IMR-90 (cell line): ENCODE data around the gene GPR107. TPM values are rescaled to one million over a fixed set of nuclear protein-coding genes. Genes with fewer than 3 reads are reported as not detected.

Source experiments
- ATAC-seq: fragments of 200-7000 bp; cut with Tn5 transposase; 2 replicates; pipeline ENCODE4 v1.9.1; 2020; ENCODE audit warnings: low read depth, mild to moderate bottlenecking, moderate library complexity
- BruUV-seq: library from RNA; stranded (reverse); fragments of 400-500 nt; replicated peaks from 2 replicates; lab custom pipeline; 2021; lab: Mats Ljungman, UMichigan
- CTCF ChIA-PET: fragments of 300-600 bp; formaldehyde crosslinking; extraction: SDS; loops from one replicate; lab custom pipeline; 2021; ENCODE audit warnings: antibody characterized with exemption; lab: Yijun Ruan, JAX
- POLR2A ChIA-PET: fragments of 300-600 bp; sonication (Branson Sonifier 250); formaldehyde crosslinking; loops from one replicate; lab custom pipeline; 2022; ENCODE audit warnings: antibody characterized with exemption; ENCODE audit not compliant: unreplicated experiment; lab: Charles Lee
- DNase-seq: peaks from one replicate; pipeline ENCODE4 v3.0.0; 2013
- H2AFZ ChIP-seq: replicated peaks from 2 replicates; pipeline ENCODE3; 2013; ENCODE audit warnings: low read length, mild to moderate bottlenecking; ENCODE audit not compliant: poor library complexity
- H2AK5ac ChIP-seq: 2 replicates; pipeline ENCODE4 v1.6.1; 2013; ENCODE audit warnings: low read depth, low read length, inconsistent platforms
- H2AK9ac ChIP-seq: replicated peaks from 2 replicates; pipeline ENCODE3; 2013; ENCODE audit warnings: mild to moderate bottlenecking, low read depth, low read length, moderate library complexity; ENCODE audit not compliant: poor library complexity
- H2BK120ac ChIP-seq: 2 replicates; pipeline ENCODE4 v1.6.1; 2013; ENCODE audit warnings: low read depth, low read length, inconsistent platforms
- H2BK15ac ChIP-seq: 3 replicates; pipeline ENCODE4 v1.6.1; 2013; ENCODE audit warnings: low read depth, low read length, inconsistent platforms
- H2BK20ac ChIP-seq: 2 replicates; pipeline ENCODE4 v1.6.1; 2013; ENCODE audit warnings: low read depth, mild to moderate bottlenecking, inconsistent platforms, low read length, moderate library complexity
- H2BK5ac ChIP-seq: 2 replicates; pipeline ENCODE4 v1.6.1; 2013; ENCODE audit warnings: mild to moderate bottlenecking, low read depth, low read length, inconsistent platforms; ENCODE audit not compliant: poor library complexity, severe bottlenecking
- H3K14ac ChIP-seq: replicated peaks from 2 replicates; pipeline ENCODE4 v1.6.1; 2013; ENCODE audit warnings: low read depth, low read length, inconsistent platforms
- H3K18ac ChIP-seq: 2 replicates; pipeline ENCODE4 v1.6.1; 2013; ENCODE audit warnings: low read depth, low read length, control low read depth
- H3K23ac ChIP-seq: 2 replicates; pipeline ENCODE4 v1.6.1; 2013; ENCODE audit warnings: low read depth, low read length, inconsistent platforms
- H3K27ac ChIP-seq: 2 replicates; pipeline ENCODE4 v1.5.1; 2013; ENCODE audit warnings: mild to moderate bottlenecking, control low read depth, low read length; ENCODE audit not compliant: insufficient read depth
- H3K27me3 ChIP-seq: 2 replicates; pipeline ENCODE4 v1.6.1; 2013; ENCODE audit warnings: low read length; ENCODE audit not compliant: control insufficient read depth, insufficient read depth
- H3K36me3 ChIP-seq: 2 replicates; pipeline ENCODE4 v1.6.1; 2013; ENCODE audit warnings: low read length, mixed read lengths; ENCODE audit not compliant: control insufficient read depth, insufficient read depth
- H3K4ac ChIP-seq: 2 replicates; pipeline ENCODE4 v1.6.1; 2013; ENCODE audit warnings: low read depth, low read length, inconsistent platforms
- H3K4me1 ChIP-seq: 2 replicates; pipeline ENCODE4 v1.6.1; 2013; ENCODE audit warnings: low read length, mixed read lengths; ENCODE audit not compliant: control insufficient read depth, insufficient read depth
- H3K4me2 ChIP-seq: 2 replicates; pipeline ENCODE4 v1.6.1; 2013; ENCODE audit warnings: low read depth, mild to moderate bottlenecking, control low read depth, low read length, moderate library complexity
- H3K4me3 ChIP-seq: 2 replicates; pipeline ENCODE4 v1.5.1; 2013; ENCODE audit warnings: low read depth, mild to moderate bottlenecking, control low read depth, low read length, moderate library complexity; ENCODE audit not compliant: insufficient read depth
- H3K56ac ChIP-seq: 2 replicates; pipeline ENCODE4 v1.6.1; 2013; ENCODE audit warnings: low read length, inconsistent platforms; ENCODE audit not compliant: insufficient read depth; ENCODE audit errors: extremely low read depth
- H3K79me1 ChIP-seq, 2 experiments: 2 replicates each; pipeline ENCODE4 v1.6.1; 2013; ENCODE audit warnings: low read length in 2 of 2, inconsistent platforms in 1 of 2, low read depth in 1 of 2
- H3K9ac ChIP-seq: 2 replicates; pipeline ENCODE4 v1.6.1; 2013; ENCODE audit warnings: low read depth, low read length, control low read depth
- H3K9me1 ChIP-seq: 2 replicates; pipeline ENCODE4 v1.6.1; 2013; ENCODE audit warnings: low read length, inconsistent platforms; ENCODE audit not compliant: insufficient read depth
- H3K9me3 ChIP-seq: 2 replicates; pipeline ENCODE4 v1.6.1; 2013; ENCODE audit warnings: low read length; ENCODE audit not compliant: control insufficient read depth, insufficient read depth
- H4K20me1 ChIP-seq: 2 replicates; pipeline ENCODE4 v1.6.1; 2013; ENCODE audit warnings: low read length, inconsistent platforms; ENCODE audit not compliant: insufficient read depth
- H4K5ac ChIP-seq: 2 replicates; pipeline ENCODE4 v1.6.1; 2013; ENCODE audit warnings: mild to moderate bottlenecking, low read depth, low read length, control low read depth
- H4K8ac ChIP-seq, 2 experiments: 2 replicates each; pipeline ENCODE4 v1.6.1; 2013; ENCODE audit warnings: low read depth in 2 of 2, low read length in 2 of 2, control low read depth in 1 of 2, inconsistent platforms in 1 of 2
- H4K91ac ChIP-seq: 2 replicates; pipeline ENCODE4 v1.6.1; 2013; ENCODE audit warnings: low read depth, low read length, inconsistent platforms; ENCODE audit not compliant: insufficient read depth
- MAZ ChIP-seq: IDR thresholded peaks from 2 replicates; pipeline ENCODE4 v1.6.1; 2012; ENCODE audit warnings: low read depth, mild to moderate bottlenecking, low read length, improper control_type of control experiment, moderate library complexity, borderline replicate concordance
- RCOR1 ChIP-seq: IDR thresholded peaks from 2 replicates; pipeline ENCODE4 v1.6.1; 2012; ENCODE audit warnings: mild to moderate bottlenecking, low read length, improper control_type of control experiment; ENCODE audit not compliant: insufficient replicate concordance
- WGBS, 2 experiments: methylation state at CpG; one replicate each; pipeline versions ENCODE4 v1.1.5 to v1.1.7; 2013; ENCODE audit warnings: missing lambda C conversion rate in 2 of 2; ENCODE audit not compliant: insufficient read length in 1 of 2; ENCODE audit errors: extremely low coverage in 2 of 2; 5-methylcytosine and 5-hydroxymethylcytosine counted together
- dilution Hi-C: fragments of 300-500 bp; cut with HindIII; formaldehyde crosslinking; loops from one replicate; pipeline ENCODE4 v1.14.3; 2018; ENCODE audit warnings: low sequenced_read_pairs; ENCODE audit not compliant: unreplicated experiment
- in situ Hi-C: fragments of 300-500 bp; cut with MboI; formaldehyde crosslinking; loops from 3 replicates; pipeline ENCODE4 v1.14.3; 2019; ENCODE audit warnings: low sequenced_read_pairs, inconsistent platforms, mixed read lengths
- intact Hi-C: fragments of 100-400 bp; cut with micrococcal nuclease; formaldehyde crosslinking; loops from 2 replicates; pipeline ENCODE4 v1.10.0; 2022
- polyA plus RNA-seq, 3 experiments: library from polyadenylated mRNA; depleted of rRNA; stranded (reverse); fragments of >200 nt; gene quantifications; 2 replicates each; pipeline ENCODE4 v1.2.3, GENCODE V29; 2012; ENCODE audit warnings: low replicate concordance in 1 of 3
- total RNA-seq: library from RNA; depleted of rRNA; stranded (reverse); fragments of >200 nt; gene quantifications from 2 replicates; pipeline ENCODE4 v1.2.3, GENCODE V29; 2012
- TF ChIP-seq, protein P1 (sequence below): fragments of 150-350 bp; IDR thresholded peaks from 2 replicates; pipeline ENCODE4 v1.6.1; 2017; ENCODE audit warnings: mild to moderate bottlenecking, antibody characterized with exemption, low read length, low read depth

GPR107 gene
- total and polyA plus RNA-seq, 2 of the 4 experiments (the other 2 are of a cell fraction) = 16.7 to 21.6 TPM

DNA sequence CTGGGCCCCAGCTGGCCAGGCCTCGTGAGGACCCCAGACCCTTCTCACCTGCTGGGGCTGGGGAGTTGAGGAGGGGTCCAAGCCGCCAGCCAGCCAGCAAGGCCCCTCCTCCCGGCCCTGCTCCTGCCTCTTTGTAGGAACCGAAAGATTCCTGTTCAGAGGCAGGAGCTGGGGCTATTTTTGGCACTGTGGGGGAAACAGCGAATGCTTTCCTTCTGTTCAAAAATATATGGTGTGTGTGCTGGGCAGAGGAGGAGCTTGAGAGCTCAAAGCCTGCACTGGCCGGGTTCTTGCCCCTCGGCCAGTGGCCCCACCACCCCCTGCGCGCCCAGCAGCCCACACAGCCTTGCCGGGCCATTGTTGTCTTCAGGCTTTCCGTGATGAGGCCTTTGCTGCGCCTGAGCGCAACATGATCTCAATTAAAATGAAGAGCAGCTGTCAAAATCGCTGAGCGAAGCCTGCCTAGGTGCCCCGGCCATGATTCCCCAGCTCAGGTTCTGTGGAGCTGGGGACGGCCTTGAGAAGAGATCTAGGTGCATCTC, 131.9 kb downstream of the GPR107 start:
- WGBS, 2 experiments = 81% methylated on average over 3 of the region's 17 CpGs; no CpG with 5 or more reads in 1 of the 2 experiments
- ATAC-seq (peak; percentile 36), DNase-seq (peak; percentile 53)
- intact Hi-C loops = no loop called here
- peak overlapping the region; percentile 46 for H2AFZ ChIP-seq
- no TSS peak for BruUV-seq
- H2BK15ac ChIP-seq = peak overlapping the region; percentile 38; the same call in 1 of the 3 replicates
- H2BK5ac ChIP-seq = peak overlapping the region; percentile 78
- H4K20me1 ChIP-seq = peaks cover 56% of the 10 kb centered on the region
- H3K14ac ChIP-seq = peak overlapping the region; percentile 65
- peak overlapping the region; percentile 71; the same call in 1 of the 2 replicates for H4K91ac ChIP-seq
- peak overlapping the region; percentile 59 for H4K5ac ChIP-seq
- peak overlapping the region; percentile 54 to 75; a peak in 3 of 4 replicates for H4K8ac ChIP-seq
- peak overlapping the region; percentile 34; the same call in 1 of the 2 replicates for H3K9ac ChIP-seq
- TF ChIP-seq RCOR1 (no peak), MAZ (peak; percentile 16; the same call in 1 of the 2 replicates)
- TF ChIP-seq, protein P1, sequence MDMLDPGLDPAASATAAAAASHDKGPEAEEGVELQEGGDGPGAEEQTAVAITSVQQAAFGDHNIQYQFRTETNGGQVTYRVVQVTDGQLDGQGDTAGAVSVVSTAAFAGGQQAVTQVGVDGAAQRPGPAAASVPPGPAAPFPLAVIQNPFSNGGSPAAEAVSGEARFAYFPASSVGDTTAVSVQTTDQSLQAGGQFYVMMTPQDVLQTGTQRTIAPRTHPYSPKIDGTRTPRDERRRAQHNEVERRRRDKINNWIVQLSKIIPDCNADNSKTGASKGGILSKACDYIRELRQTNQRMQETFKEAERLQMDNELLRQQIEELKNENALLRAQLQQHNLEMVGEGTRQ = no peak
- in situ Hi-C loops = no loop called here
- H3K4ac ChIP-seq = peak overlapping the region; percentile 81
- H3K36me3 ChIP-seq = peaks cover 4% of the 10 kb centered on the region; the same call in 1 of the 2 replicates
- H2AK5ac ChIP-seq = peak overlapping the region; percentile 71
- H3K27me3 ChIP-seq = no peaks in the 10 kb centered on the region
- H3K9me3 ChIP-seq = no peaks in the 10 kb centered on the region
- H3K79me1 ChIP-seq = peaks cover 26 to 86% of the 10 kb centered on the region in 2 experiments
- H2BK120ac ChIP-seq = peak overlapping the region; percentile 73
- dilution Hi-C loops = no loop called here
- CTCF ChIA-PET = no interaction called here
- H3K4me1 ChIP-seq = peaks cover 41% of the 10 kb centered on the region
- H3K18ac ChIP-seq = peak overlapping the region; percentile 38
- H3K23ac ChIP-seq = no peak overlapping the region; the same call in 1 of the 2 replicates
- H2BK20ac ChIP-seq = peak overlapping the region; percentile 65; the same call in 1 of the 2 replicates
- H3K56ac ChIP-seq = no peak overlapping the region
- H3K27ac ChIP-seq = peak overlapping the region; percentile 79
- peaks cover 42% of the 10 kb centered on the region for H3K9me1 ChIP-seq
- H2AK9ac ChIP-seq = peak overlapping the region; percentile 83
- POLR2A ChIA-PET = no interaction called here
- H3K4me2 ChIP-seq = peak overlapping the region; percentile 64
- H3K4me3 ChIP-seq = no peak overlapping the region
